ENCODE measurements around the gene OR6N1. TPM values are rescaled to one million over a fixed set of nuclear protein-coding genes. Genes with fewer than 3 reads are reported as not detected.

The OR6N1 gene
- total RNA-seq, 1 experiment from 2014 or later, result not detected

DNA sequence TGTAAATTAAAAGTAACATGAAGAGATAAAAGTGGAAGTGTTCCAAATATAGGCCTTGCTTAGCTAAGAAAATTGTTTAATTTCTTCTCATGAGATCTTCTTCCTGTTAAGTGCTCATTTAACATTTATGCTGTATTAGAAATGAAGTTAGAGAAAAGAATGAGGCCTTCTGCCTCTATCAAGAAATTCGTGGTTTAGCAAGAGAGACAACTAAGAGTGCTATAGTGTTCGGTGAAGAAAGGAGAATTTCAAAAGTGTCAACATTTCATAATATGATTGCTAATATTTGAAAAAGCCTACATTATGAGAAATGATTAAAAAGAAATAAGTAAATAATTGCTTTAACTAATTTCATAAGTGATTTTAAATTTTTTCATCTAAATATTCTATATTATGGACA is 40.3 kb upstream of the OR6N1 start:
- CTCF ChIA-PET, result no interaction called here
- no peaks in the 10 kb centered on the region for H3K4me1 Mint-ChIP-seq (ENCODE audit: insufficient read depth, unreplicated experiment)
- no peak overlapping the region for H3K4me3 Mint-ChIP-seq (ENCODE audit: unreplicated experiment)
- H3K27me3 Mint-ChIP-seq (ENCODE audit: insufficient read depth, unreplicated experiment), result peaks cover 27% of the 10 kb centered on the region
- TF ChIP-seq, protein P1, sequence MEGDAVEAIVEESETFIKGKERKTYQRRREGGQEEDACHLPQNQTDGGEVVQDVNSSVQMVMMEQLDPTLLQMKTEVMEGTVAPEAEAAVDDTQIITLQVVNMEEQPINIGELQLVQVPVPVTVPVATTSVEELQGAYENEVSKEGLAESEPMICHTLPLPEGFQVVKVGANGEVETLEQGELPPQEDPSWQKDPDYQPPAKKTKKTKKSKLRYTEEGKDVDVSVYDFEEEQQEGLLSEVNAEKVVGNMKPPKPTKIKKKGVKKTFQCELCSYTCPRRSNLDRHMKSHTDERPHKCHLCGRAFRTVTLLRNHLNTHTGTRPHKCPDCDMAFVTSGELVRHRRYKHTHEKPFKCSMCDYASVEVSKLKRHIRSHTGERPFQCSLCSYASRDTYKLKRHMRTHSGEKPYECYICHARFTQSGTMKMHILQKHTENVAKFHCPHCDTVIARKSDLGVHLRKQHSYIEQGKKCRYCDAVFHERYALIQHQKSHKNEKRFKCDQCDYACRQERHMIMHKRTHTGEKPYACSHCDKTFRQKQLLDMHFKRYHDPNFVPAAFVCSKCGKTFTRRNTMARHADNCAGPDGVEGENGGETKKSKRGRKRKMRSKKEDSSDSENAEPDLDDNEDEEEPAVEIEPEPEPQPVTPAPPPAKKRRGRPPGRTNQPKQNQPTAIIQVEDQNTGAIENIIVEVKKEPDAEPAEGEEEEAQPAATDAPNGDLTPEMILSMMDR (IDR thresholded peaks at IDR 0.05; ENCODE audit: unreplicated experiment), result no peak
- no peaks in the 10 kb centered on the region for H3K9me3 Mint-ChIP-seq (ENCODE audit: unreplicated experiment)
- POLR2A ChIA-PET, result no interaction called here
- no TSS peak for BruUV-seq (replicated peaks)
- intact Hi-C loops (cut with micrococcal nuclease), result no loop called here
- DNase-seq (ENCODE audit: unreplicated experiment), result no peak
- no peak overlapping the region for H3K27ac Mint-ChIP-seq (ENCODE audit: low read depth, unreplicated experiment)
- H3K36me3 Mint-ChIP-seq (ENCODE audit: insufficient read depth, unreplicated experiment), result no peaks in the 10 kb centered on the region

DNA sequence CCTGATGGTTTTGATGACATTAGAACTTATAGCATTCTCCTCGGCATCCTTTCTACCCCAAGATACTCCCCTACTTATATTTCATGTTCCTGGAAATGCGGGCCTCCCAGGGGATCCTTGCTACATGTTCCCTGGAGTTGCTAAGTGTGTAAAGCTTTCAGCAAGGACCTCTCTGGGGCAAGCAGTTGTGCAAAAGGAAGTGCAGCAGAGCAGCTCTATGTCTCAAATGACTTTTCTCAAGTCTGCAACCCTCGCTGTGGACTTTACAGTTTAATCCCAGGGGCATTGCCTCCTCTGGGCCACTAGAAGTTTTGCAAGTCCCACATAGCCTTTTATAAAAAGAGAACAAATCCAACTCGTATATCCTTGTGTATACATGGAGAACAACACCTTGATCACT is 38.3 kb upstream of the OR6N1 start:
- POLR2A ChIA-PET, result no interaction called here
- Mint-ChIP-seq H3K9me3 (ENCODE audit: unreplicated experiment) (no peaks in the 10 kb centered on the region), H3K27me3 (ENCODE audit: insufficient read depth, unreplicated experiment) (peaks cover 46% of the 10 kb centered on the region), H3K4me3 (ENCODE audit: unreplicated experiment) (no peak overlapping the region), H3K36me3 (ENCODE audit: insufficient read depth, unreplicated experiment) (no peaks in the 10 kb centered on the region), H3K4me1 (ENCODE audit: insufficient read depth, unreplicated experiment) (no peaks in the 10 kb centered on the region), H3K27ac (ENCODE audit: low read depth, unreplicated experiment) (no peak overlapping the region)
- intact Hi-C loops (cut with micrococcal nuclease), result no loop called here
- no TSS peak for BruUV-seq (replicated peaks)
- TF ChIP-seq, protein P1 (IDR thresholded peaks at IDR 0.05; ENCODE audit: unreplicated experiment), result no peak
- CTCF ChIA-PET, result interaction anchor here (1.1 kb wide), 1 partner anchor 71 kb away, joined by 4 read pairs; no protein-coding TSS in a partner anchor
- DNase-seq (ENCODE audit: unreplicated experiment), result no peak

DNA sequence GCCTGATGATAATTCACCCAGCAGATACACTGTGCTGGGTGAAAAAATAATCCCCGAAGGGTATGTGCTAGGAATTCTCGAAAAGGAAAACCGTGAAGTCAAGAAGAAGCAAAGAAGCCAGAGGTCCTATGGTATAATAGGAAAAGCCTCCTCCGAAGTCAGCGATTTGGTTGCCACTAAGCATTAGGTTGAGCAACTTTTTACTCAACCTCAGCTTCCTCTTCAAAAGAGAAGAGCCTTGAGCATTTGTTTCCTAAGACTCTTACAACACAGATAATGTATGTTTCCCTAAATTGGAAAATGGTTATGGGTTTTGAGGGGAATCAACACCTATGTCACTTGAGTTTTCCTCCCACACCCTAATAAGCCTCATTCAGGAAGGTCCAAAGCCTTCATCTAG is 37.9 kb upstream of the OR6N1 start:
- H3K27me3 Mint-ChIP-seq (ENCODE audit: insufficient read depth, unreplicated experiment), result peaks cover 46% of the 10 kb centered on the region

DNA sequence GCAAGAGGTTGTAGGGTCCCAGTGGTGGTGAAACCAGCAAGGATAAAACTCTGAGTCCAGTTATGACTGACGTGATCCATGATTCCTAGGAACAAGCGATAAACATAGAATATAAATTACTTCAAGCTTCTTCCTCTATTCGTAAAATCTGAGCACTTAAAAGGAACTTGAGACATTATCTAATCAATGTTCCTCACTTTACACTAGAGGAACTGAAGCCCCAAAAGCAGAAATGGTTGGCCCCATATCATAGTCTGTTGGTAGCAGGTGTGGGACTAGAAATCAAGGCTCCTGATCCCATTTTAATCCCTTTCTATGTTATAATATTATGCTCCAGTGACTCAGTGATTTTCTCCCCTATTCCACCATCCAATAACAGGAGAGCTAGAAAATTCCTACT is 37.3 kb upstream of the OR6N1 start:
- Mint-ChIP-seq H3K27ac (ENCODE audit: low read depth, unreplicated experiment) (no peak overlapping the region), H3K27me3 (ENCODE audit: insufficient read depth, unreplicated experiment) (peaks cover 47% of the 10 kb centered on the region), H3K4me1 (ENCODE audit: insufficient read depth, unreplicated experiment) (no peaks in the 10 kb centered on the region), H3K9me3 (ENCODE audit: unreplicated experiment) (no peaks in the 10 kb centered on the region), H3K4me3 (ENCODE audit: unreplicated experiment) (no peak overlapping the region), H3K36me3 (ENCODE audit: insufficient read depth, unreplicated experiment) (no peaks in the 10 kb centered on the region)
- intact Hi-C loops (cut with micrococcal nuclease), result no loop called here
- TF ChIP-seq, protein P1 (IDR thresholded peaks at IDR 0.05; ENCODE audit: unreplicated experiment), result no peak
- no TSS peak for BruUV-seq (replicated peaks)
- ChIA-PET CTCF (interaction anchor here (0.6 to 1.1 kb wide), 4 partner anchors 12 to 1418 kb away, joined by 3 to 4 read pairs (median 3); no protein-coding TSS in a partner anchor), POLR2A (no interaction called here)
- no peak for DNase-seq (ENCODE audit: unreplicated experiment)

More for the DNA sequence above, 37.9 kb upstream of the OR6N1 start:
- no peaks in the 10 kb centered on the region for H3K9me3 Mint-ChIP-seq (ENCODE audit: unreplicated experiment)
- TF ChIP-seq, protein P1 (IDR thresholded peaks at IDR 0.05; ENCODE audit: unreplicated experiment), result no peak
- ChIA-PET CTCF (interaction anchor here (0.6 to 1.1 kb wide), 2 partner anchors 71 to 187 kb away, joined by 3 to 4 read pairs; no protein-coding TSS in a partner anchor), POLR2A (no interaction called here)
- DNase-seq (ENCODE audit: unreplicated experiment), result no peak
- no peaks in the 10 kb centered on the region for H3K36me3 Mint-ChIP-seq (ENCODE audit: insufficient read depth, unreplicated experiment)
- H3K27ac Mint-ChIP-seq (ENCODE audit: low read depth, unreplicated experiment), result no peak overlapping the region
- BruUV-seq (replicated peaks), result no TSS peak
- intact Hi-C loops (cut with micrococcal nuclease), result no loop called here
- H3K4me1 Mint-ChIP-seq (ENCODE audit: insufficient read depth, unreplicated experiment), result no peaks in the 10 kb centered on the region
- H3K4me3 Mint-ChIP-seq (ENCODE audit: unreplicated experiment), result no peak overlapping the region

Measured in MCF 10A (cell line).